ENCODE measurements around the gene ACAA2. TPM values are rescaled to one million over a fixed set of nuclear protein-coding genes. Genes with fewer than 3 reads are reported as not detected.

ACAA2 gene
- 22.5 TPM for total RNA-seq

DNA sequence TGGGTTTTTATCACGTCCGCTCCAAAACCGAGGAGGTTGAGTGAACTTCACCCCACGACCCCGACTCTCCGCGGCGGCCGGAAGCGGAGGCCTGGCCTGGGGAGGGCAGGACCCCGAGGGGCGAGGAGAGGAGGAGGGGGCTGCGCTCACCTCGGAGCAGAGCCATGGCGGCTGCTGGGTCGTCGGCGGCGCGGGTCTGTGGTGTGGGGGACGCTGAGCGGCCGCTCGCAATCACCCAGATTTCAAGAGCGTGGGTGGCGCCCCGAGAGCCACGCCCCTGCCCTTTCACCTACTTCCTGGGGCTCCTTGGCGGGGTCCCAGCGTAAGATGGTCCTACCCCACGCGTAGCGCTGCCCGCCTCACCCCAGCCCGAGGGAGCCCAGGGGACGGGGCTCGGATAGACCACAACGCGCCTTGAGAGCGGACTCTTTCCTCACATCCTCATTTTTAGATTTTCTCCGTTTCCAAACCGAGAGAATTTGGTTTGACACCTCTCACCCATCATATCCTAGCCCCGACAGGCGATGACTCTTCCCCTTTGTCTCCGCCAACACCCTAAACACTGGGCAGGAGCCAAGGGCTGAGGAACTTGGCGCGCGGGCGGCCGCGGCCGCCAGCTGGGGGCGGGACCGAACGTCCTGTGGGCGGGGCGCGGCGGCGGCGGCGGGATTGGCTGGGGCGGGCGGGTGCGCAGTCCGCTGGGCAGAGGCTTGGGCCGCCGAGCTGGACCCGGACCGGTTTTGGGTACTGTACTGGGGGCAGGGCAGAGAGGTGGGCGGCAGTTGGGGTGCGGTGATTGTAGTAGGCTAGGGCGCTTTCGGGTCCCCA, at the start of gene ACAA2:
Gene ACAA2, minus strand, starts transcription at position 215 of the 828 bp plus-strand sequence. Its CDS starts 49 bp downstream, at position 166.
- peak; percentile 83 for DNase-seq

DNA sequence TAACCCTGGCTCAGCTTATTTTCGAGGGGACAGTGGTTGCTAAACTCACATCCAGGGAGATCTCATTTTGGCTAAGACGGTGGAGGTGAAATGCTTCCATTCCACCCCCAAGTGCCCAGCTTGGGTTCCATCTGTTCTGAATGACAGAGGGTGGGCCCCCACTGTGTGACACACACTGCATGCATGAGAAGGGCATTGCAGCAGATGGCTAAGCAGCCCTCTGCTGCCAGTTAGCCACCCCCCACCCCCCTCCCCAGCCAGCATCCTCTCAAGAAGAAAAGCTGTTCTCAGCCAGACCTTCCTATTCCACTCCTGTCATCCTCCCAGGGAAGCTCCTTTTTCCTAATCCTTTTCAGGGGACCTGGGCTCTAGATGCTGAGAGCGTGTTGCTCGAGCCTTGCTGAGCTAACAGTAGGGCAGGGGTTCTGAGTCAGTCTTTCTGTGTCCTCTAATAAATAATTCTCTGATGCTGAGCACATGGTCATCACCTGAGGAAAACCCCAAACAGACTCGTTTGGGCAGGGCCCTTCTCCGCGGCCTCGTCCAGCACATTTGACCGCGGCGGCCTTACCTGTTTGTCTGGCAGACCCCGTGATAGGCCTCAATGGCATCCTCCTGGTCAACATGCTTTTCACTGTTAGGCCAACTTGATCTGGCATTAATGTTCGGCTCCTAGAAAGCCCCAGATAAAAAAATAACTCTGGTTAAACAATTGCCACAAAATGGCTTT, 49.5 kb upstream of the ACAA2 start:
- DNase-seq, result no peak

DNA sequence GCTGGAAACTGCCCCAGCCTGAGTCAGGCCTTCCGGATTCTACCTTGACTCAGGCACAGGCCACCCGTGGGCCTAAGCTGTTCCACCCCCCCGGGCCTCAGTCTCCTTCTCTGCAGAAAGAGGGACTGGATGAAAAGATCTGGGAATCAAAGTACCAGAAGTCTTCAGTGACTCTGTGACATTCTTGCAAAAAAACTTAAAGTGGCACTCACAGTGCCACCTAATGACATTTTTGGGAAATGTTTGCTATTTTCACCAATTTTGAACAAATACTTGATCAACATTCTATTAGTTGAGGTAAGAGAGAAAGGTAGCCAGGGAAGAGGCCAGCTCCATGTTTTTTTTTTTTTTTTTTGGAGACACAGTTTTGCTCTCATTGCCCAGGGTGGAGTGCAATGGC, 48.3 kb upstream of the ACAA2 start:
- DNase-seq, result no peak

GRCh38 chr18:49859725-49860124, 46.4 kb upstream of the ACAA2 start:
- DNase-seq, result no peak

GRCh38 chr18:49859021-49859359, 45.7 kb upstream of the ACAA2 start:
- DNase-seq, result no peak

GRCh38 chr18:49858309-49859020, 45.1 kb upstream of the ACAA2 start:
- no peak for DNase-seq

- DNase-seq, result no peak
Observed at GRCh38 chr18:49857708-49858107, 44.4 kb upstream of the ACAA2 start.

DNA sequence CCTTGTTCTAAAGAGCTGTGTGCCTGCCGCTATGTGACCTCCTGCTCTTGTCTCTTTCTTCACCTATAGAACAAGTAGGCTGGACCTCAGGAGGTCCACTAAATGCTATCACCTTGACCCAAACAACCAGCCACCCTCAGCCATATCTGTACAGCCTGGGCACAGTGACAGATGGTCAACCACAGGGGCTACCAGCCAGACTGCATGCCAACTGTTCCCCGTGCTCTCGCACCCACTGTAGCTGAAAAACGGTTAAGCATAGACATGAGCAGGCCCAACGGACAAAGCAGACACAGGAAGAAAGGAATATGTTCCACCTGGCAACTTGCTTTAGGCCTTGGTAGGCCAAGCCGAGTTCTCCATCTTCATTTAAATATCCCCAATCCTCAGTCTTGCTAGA, 43.2 kb upstream of the ACAA2 start:
- no peak for DNase-seq

DNA sequence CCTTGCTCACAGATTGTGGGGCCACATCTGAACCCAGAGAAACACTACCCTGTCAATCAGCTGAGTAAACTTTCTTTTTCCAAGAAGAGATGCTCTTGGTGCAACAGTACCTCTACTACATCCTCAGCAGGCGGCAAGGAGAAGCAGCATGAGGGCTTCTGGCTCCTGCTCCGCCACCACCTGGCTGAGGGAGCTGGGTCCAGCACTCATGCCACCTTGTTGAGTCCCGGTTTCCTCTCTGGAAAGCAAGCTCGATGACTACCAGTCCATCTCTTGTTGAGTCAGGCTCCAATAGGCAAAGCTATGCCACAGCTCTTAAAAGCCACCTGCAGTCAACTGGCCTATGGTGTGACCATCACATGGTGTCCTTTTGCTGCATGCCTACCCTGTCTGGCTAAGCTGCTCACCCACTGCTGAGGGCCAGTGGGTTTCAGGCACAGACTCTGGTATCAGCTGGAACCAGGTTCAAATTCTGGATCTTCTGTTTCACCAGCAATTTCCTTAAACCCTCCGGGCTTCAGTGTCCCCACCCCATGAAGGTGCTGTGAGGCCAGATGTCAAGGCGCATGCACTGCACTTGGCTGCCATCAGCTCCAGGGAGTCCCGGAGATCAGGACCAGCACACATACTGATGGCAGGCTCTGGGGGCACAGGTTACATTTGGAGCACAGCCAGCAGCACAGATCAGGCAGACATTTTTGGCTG, 42.5 kb upstream of the ACAA2 start:
- DNase-seq, result no peak

DNA sequence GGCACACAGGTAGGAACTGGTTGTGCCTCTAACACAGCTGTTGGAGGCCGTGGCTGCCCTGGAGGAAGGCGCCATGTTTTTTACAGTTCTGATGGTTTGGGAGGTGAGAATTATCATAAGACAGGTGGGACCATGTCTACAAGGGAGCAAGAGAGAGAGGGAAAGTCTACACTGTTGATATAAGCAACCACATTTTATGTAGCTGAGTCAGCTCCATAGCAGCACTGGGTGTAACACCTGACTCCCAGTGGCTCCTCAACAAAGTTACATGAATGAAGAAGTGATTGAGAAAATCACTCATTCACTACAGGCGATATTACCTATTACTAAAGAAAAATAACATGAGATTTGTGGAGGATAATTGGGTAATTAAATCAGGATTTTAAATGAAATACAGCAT, 41.3 kb upstream of the ACAA2 start:
- no peak for DNase-seq

DNA sequence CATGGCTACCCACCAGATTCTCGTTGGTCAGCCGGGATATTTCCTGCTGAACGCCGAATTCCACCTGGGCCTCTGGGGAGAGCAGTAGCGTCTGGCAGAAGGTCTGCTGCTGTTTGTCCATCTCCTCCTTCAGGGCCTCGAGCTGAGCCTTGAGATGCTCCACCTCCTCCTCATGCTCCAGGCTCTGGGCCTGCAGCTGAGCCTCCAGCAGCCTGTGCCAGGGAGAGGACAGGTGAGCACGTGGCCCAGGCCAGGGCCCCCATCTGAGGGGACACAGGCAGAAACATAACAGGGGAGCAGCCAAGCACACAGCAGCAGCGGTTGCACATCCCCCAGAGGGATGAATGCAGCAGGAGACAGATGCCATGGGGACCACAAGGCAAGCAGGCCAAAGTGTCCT, 40.1 kb upstream of the ACAA2 start:
- no peak for DNase-seq

DNA sequence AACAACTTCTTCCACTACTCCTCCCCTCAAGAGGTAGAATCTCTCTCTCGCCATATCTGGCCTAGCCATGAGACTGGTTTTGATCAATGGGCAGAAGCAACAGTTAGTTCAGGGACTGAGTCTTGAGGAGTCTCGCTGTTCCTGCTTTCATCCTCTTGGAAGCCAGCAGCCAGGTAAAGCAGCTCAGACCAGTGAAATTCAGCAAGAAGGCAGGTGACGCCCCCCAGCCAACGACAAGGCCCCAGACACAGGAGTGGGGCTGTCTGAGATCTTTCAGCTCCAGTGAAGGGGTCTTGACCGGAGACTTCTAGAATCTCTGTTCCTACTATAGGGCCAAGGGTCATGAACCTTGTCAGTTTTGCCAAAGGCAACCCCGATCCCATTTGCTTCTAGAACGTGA, 39.7 kb upstream of the ACAA2 start:
- no peak for DNase-seq

GRCh38 chr18:49851624-49852023, 38.3 kb upstream of the ACAA2 start:
- no peak for DNase-seq

DNA sequence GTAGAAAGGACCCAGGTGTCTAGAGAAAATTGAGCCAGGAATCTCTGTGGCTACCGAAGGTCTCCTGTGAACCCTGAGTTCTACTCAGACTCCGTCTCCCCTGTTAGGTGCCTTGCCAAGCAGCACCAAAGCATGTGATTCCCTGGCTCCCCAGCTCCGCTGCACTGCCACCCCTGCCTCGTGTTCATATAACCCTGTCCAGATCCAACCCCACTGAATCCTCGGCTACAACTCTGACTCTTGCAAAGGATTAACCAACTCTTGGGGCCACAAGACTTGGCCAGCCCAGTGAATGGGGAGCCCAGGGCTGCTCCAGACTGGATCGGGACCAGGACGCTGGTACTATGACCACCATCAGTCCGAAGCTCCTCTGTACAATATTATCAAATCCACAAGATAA, 37.3 kb upstream of the ACAA2 start:
- DNase-seq, result no peak

DNA sequence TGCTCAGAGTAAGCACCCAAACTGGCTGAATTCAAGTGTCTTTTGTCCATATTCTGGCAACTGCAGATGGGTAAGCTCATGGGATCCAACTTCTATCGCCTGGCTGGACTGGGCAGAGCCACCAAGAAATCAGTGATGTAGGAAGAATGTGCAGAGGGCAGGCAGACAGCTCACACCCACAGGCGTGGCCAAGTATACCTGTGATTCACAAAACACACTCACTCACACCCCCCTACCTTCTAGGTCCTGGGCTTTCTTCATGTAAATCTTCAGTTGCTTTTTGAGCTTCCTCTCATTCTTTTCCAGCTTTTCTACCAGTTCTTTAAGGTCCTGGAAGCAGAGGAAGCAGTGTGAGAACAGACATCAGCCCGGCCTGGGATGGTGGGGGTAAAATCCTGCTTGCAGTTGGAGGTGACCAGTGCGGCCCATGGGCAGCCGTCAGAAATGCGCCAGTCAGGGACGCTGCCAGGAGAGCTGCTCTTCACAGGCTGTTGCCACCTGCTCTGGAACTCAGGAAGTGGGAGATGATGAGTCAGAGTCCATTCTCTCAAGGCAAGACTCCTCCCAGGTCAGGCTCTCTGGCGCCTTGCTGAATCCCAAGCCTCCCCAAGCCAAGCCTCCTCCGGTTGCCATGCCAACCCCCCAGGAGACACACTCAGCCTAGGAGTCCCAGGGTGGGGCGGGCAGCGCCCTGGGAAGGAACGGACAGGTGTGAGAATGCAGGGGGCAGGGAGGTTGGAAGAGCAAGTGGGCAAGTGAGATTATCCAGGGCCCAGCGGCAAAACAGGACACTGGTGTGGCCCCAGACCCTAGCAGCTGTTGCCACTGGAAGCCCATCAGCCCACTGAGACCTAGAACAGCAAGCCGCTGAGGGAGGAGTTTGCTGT, 36.2 kb upstream of the ACAA2 start:
- no peak for DNase-seq

GRCh38 chr18:49848115-49848514, 34.8 kb upstream of the ACAA2 start:
- no peak for DNase-seq

- no peak for DNase-seq
Observed at GRCh38 chr18:49847524-49847923, 34.2 kb upstream of the ACAA2 start.

- DNase-seq, result no peak
Observed at GRCh38 chr18:49846718-49847470, 33.6 kb upstream of the ACAA2 start.

DNA sequence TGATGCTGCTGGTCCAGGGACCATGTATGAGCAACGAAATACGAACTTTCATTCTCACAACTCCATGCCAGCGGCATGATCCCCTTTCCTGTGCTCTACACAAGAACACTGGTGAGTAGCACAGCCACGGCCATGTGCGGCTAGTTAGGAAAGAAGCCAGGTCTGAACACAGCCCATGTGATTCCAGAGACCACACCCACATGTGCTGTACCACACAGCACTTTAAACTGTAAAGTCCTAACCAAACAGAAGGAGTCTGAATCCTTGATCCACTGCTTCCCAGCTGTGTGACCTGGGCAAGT, 33.0 kb upstream of the ACAA2 start:
- DNase-seq, result no peak

- no peak for DNase-seq
Observed at GRCh38 chr18:49845629-49846360, 32.5 kb upstream of the ACAA2 start.
